ENCODE results near the gene UVRAG.
"Not testable (repeated sequence)": the region's sequence is repeated elsewhere in the genome, so short reads cannot be mapped to it uniquely, and the experiment has no call there.

Gene UVRAG

GRCh38 chr11:75877327-75877726, 62.3 kb downstream of the UVRAG start:
- H3K4ac ChIP-seq (ENCODE audit: low read depth in 1 of 2, low read length in 2 of 2); H3K27ac ChIP-seq (ENCODE audit: low read length, poor library complexity, severe bottlenecking); H3K23ac ChIP-seq (ENCODE audit: low read length in 2 of 2); H3K27me3 ChIP-seq (ENCODE audit: control insufficient read depth in 1 of 2, insufficient read depth in 1 of 2, low read length in 2 of 2); H2BK15ac ChIP-seq (ENCODE audit: low read depth, poor library complexity, severe bottlenecking); H4K91ac ChIP-seq (ENCODE audit: low read length); H3K79me1 ChIP-seq (replicated peaks; ENCODE audit: low read length, poor library complexity, severe bottlenecking); H3K4me2 ChIP-seq (ENCODE audit: low read length, poor library complexity, severe bottlenecking); H2BK12ac ChIP-seq (ENCODE audit: low read length in 2 of 2); H3K4me1 ChIP-seq (ENCODE audit: control insufficient read depth, insufficient read depth, low read depth, low read length); H2BK120ac ChIP-seq (ENCODE audit: low read depth, low read length); H3K9ac ChIP-seq (ENCODE audit: low read length); H3K18ac ChIP-seq (ENCODE audit: low read depth in 1 of 2, low read length in 2 of 2); DNase-seq; H2AK5ac ChIP-seq (ENCODE audit: low read length, severe bottlenecking); H4K8ac ChIP-seq (ENCODE audit: low read length); H3K4me3 ChIP-seq (ENCODE audit: insufficient read depth in 1 of 2, low read depth in 1 of 2, low read length in 2 of 2); H3K9me3 ChIP-seq (ENCODE audit: control insufficient read depth, low read length); H2AFZ ChIP-seq (ENCODE audit: low read depth, low read length); H3K14ac ChIP-seq (ENCODE audit: low read length in 2 of 2); H2BK5ac ChIP-seq (ENCODE audit: low read depth, low read length, poor library complexity, severe bottlenecking): not testable (repeated sequence)
- H3K36me3 ChIP-seq (ENCODE audit: control insufficient read depth in 1 of 2, insufficient read depth in 2 of 2, low read depth in 1 of 2, low read length in 2 of 2): peaks cover 0 to 16% of the 10 kb centered on the region in 2 experiments
- no CpG with 5 or more reads among the region's 27 CpGs for WGBS

- not testable (repeated sequence) for H3K4me1 ChIP-seq (ENCODE audit: control insufficient read depth, insufficient read depth, low read depth, low read length); H2BK15ac ChIP-seq (ENCODE audit: low read depth, poor library complexity, severe bottlenecking); H3K23ac ChIP-seq (ENCODE audit: low read length in 2 of 2); H4K8ac ChIP-seq (ENCODE audit: low read length); H3K9ac ChIP-seq (ENCODE audit: low read length); H4K91ac ChIP-seq (ENCODE audit: low read length); H2BK12ac ChIP-seq (ENCODE audit: low read length in 2 of 2); H2BK5ac ChIP-seq (ENCODE audit: low read depth, low read length, poor library complexity, severe bottlenecking); H3K27me3 ChIP-seq (ENCODE audit: control insufficient read depth in 1 of 2, insufficient read depth in 1 of 2, low read length in 2 of 2); H3K14ac ChIP-seq (ENCODE audit: low read length in 2 of 2); H3K4me3 ChIP-seq (ENCODE audit: insufficient read depth in 1 of 2, low read depth in 1 of 2, low read length in 2 of 2); H3K79me1 ChIP-seq (replicated peaks; ENCODE audit: low read length, poor library complexity, severe bottlenecking); DNase-seq; H3K18ac ChIP-seq (ENCODE audit: low read depth in 1 of 2, low read length in 2 of 2); H3K4ac ChIP-seq (ENCODE audit: low read depth in 1 of 2, low read length in 2 of 2); H2AK5ac ChIP-seq (ENCODE audit: low read length, severe bottlenecking); H2BK120ac ChIP-seq (ENCODE audit: low read depth, low read length); H2AFZ ChIP-seq (ENCODE audit: low read depth, low read length); H3K4me2 ChIP-seq (ENCODE audit: low read length, poor library complexity, severe bottlenecking); H3K9me3 ChIP-seq (ENCODE audit: control insufficient read depth, low read length); H3K27ac ChIP-seq (ENCODE audit: low read length, poor library complexity, severe bottlenecking)
- WGBS: 95% methylated on average over 19 of the region's 33 CpGs
- H3K36me3 ChIP-seq (ENCODE audit: control insufficient read depth in 1 of 2, insufficient read depth in 2 of 2, low read depth in 1 of 2, low read length in 2 of 2): peaks cover 0 to 18% of the 10 kb centered on the region in 2 experiments
These were observed 62.9 kb downstream of the UVRAG start for GRCh38 chr11:75877931-75878330.

GRCh38 chr11:75878933-75879332, 63.9 kb downstream of the UVRAG start:
- H3K23ac ChIP-seq (ENCODE audit: low read length in 2 of 2): no peak overlapping the region
- no peak overlapping the region for H3K4me3 ChIP-seq (ENCODE audit: insufficient read depth in 1 of 2, low read depth in 1 of 2, low read length in 2 of 2)
- no peak overlapping the region for H3K27ac ChIP-seq (ENCODE audit: low read length, poor library complexity, severe bottlenecking)
- no peak overlapping the region for H2BK120ac ChIP-seq (ENCODE audit: low read depth, low read length)
- H2BK15ac ChIP-seq (ENCODE audit: low read depth, poor library complexity, severe bottlenecking): no peak overlapping the region
- no peak overlapping the region for H2AK5ac ChIP-seq (ENCODE audit: low read length, severe bottlenecking)
- DNase-seq: no peak
- H4K8ac ChIP-seq (ENCODE audit: low read length): no peak overlapping the region
- no peaks in the 10 kb centered on the region for H3K27me3 ChIP-seq (ENCODE audit: control insufficient read depth in 1 of 2, insufficient read depth in 1 of 2, low read length in 2 of 2)
- no peak overlapping the region for H4K91ac ChIP-seq (ENCODE audit: low read length)
- no peak overlapping the region for H3K4me2 ChIP-seq (ENCODE audit: low read length, poor library complexity, severe bottlenecking)
- H2AFZ ChIP-seq (ENCODE audit: low read depth, low read length): no peak overlapping the region
- H3K18ac ChIP-seq (ENCODE audit: low read depth in 1 of 2, low read length in 2 of 2): no peak overlapping the region
- no peaks in the 10 kb centered on the region for H3K4me1 ChIP-seq (ENCODE audit: control insufficient read depth, insufficient read depth, low read depth, low read length)
- H2BK12ac ChIP-seq (ENCODE audit: low read length in 2 of 2): no peak overlapping the region
- H3K79me1 ChIP-seq (replicated peaks; ENCODE audit: low read length, poor library complexity, severe bottlenecking): no peaks in the 10 kb centered on the region
- 95% methylated on average over 2 of the region's 2 CpGs for whole genome bisulfite sequencing
- no peak overlapping the region for H3K4ac ChIP-seq (ENCODE audit: low read depth in 1 of 2, low read length in 2 of 2)
- H3K9me3 ChIP-seq (ENCODE audit: control insufficient read depth, low read length): no peaks in the 10 kb centered on the region
- H3K9ac ChIP-seq (ENCODE audit: low read length): no peak overlapping the region
- H3K14ac ChIP-seq (ENCODE audit: low read length in 2 of 2): no peak overlapping the region
- peaks cover 0 to 19% of the 10 kb centered on the region in 2 experiments for H3K36me3 ChIP-seq (ENCODE audit: control insufficient read depth in 1 of 2, insufficient read depth in 2 of 2, low read depth in 1 of 2, low read length in 2 of 2)
- H2BK5ac ChIP-seq (ENCODE audit: low read depth, low read length, poor library complexity, severe bottlenecking): no peak overlapping the region

DNA sequence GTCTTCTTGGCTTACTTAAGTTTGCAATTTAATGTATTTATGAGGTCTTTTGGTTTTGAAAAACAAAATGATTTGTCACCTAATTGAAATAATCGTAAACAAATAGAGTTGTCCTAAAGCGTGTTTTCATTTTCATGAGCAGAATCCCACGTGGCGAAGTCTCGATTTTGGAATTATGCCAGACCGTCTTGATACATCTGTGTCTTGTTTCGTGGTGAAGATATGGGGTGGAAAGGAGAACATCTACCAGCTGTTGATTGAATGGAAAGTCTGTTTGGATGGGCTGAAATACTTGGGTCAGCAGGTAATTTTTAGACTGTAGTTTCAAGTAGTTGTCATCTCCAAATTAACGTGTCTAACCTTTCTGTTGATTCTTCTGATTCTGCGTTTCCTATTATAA, 64.7 kb downstream of the UVRAG start:
- H4K8ac ChIP-seq (ENCODE audit: low read length): no peak overlapping the region

More for the DNA sequence above, 64.7 kb downstream of the UVRAG start:
- Histone ChIP-seq H2AFZ (ENCODE audit: low read depth, low read length) (no peak overlapping the region), H3K18ac (ENCODE audit: low read depth in 1 of 2, low read length in 2 of 2) (no peak overlapping the region), H3K4me3 (ENCODE audit: insufficient read depth in 1 of 2, low read depth in 1 of 2, low read length in 2 of 2) (no peak overlapping the region), H3K14ac (ENCODE audit: low read length in 2 of 2) (no peak overlapping the region), H3K27ac (ENCODE audit: low read length, poor library complexity, severe bottlenecking) (no peak overlapping the region), H3K27me3 (ENCODE audit: control insufficient read depth in 1 of 2, insufficient read depth in 1 of 2, low read length in 2 of 2) (no peaks in the 10 kb centered on the region), H2BK120ac (ENCODE audit: low read depth, low read length) (no peak overlapping the region), H3K4ac (ENCODE audit: low read depth in 1 of 2, low read length in 2 of 2) (no peak overlapping the region), H4K91ac (ENCODE audit: low read length) (no peak overlapping the region), H2AK5ac (ENCODE audit: low read length, severe bottlenecking) (no peak overlapping the region), H3K9me3 (ENCODE audit: control insufficient read depth, low read length) (no peaks in the 10 kb centered on the region), H3K4me2 (ENCODE audit: low read length, poor library complexity, severe bottlenecking) (no peak overlapping the region), H2BK12ac (ENCODE audit: low read length in 2 of 2) (no peak overlapping the region), H2BK15ac (ENCODE audit: low read depth, poor library complexity, severe bottlenecking) (no peak overlapping the region), H3K79me1 (replicated peaks; ENCODE audit: low read length, poor library complexity, severe bottlenecking) (no peaks in the 10 kb centered on the region), H3K9ac (ENCODE audit: low read length) (no peak overlapping the region), H2BK5ac (ENCODE audit: low read depth, low read length, poor library complexity, severe bottlenecking) (no peak overlapping the region), H3K36me3 (ENCODE audit: control insufficient read depth in 1 of 2, insufficient read depth in 2 of 2, low read depth in 1 of 2, low read length in 2 of 2) (peaks cover 0 to 19% of the 10 kb centered on the region in 2 experiments), H3K23ac (ENCODE audit: low read length in 2 of 2) (no peak overlapping the region), H3K4me1 (ENCODE audit: control insufficient read depth, insufficient read depth, low read depth, low read length) (no peaks in the 10 kb centered on the region)
- WGBS: 96% methylated on average over 7 of the region's 9 CpGs
- DNase-seq: no peak

All from mesenchymal stem cell (in vitro differentiated cells and primary cell).